Hepatocyte (in vitro differentiated cells): ENCODE results near the gene NSMCE1. TPM values are rescaled to one million over a fixed set of nuclear protein-coding genes. Genes with fewer than 3 reads are reported as not detected.

ENCODE experiments used
- DNase-seq: peaks from one replicate; pipeline ENCODE4 v3.0.0-alpha.2; 2016; ENCODE audit warnings: low spot score
- H2AFZ ChIP-seq: fragments of 200-600 bp; sonication (generic); 2 replicates; pipeline ENCODE4 v1.6.0; 2016; ENCODE audit warnings: antibody characterized with exemption, mild to moderate bottlenecking
- H3K27ac ChIP-seq: fragments of 200-600 bp; sonication (generic); 2 replicates; pipeline ENCODE4 v1.5.1; 2016; ENCODE audit warnings: mild to moderate bottlenecking
- H3K27me3 ChIP-seq: fragments of 200-600 bp; sonication (generic); 2 replicates; pipeline ENCODE4 v1.6.1; 2016
- H3K36me3 ChIP-seq: fragments of 200-600 bp; sonication (generic); replicated peaks from 2 replicates; pipeline ENCODE4 v1.5.1; 2016; ENCODE audit warnings: low read depth; ENCODE audit not compliant: insufficient read depth
- H3K4me1 ChIP-seq: fragments of 200-600 bp; sonication (generic); 2 replicates; pipeline ENCODE4 v1.5.1; 2016; ENCODE audit warnings: mild to moderate bottlenecking, moderate library complexity; ENCODE audit not compliant: insufficient read depth
- H3K4me2 ChIP-seq: fragments of 200-600 bp; sonication (generic); 2 replicates; pipeline ENCODE4 v1.6.0; 2016
- H3K4me3 ChIP-seq: fragments of 200-600 bp; sonication (generic); 2 replicates; pipeline ENCODE4 v1.5.1; 2016; ENCODE audit warnings: mild to moderate bottlenecking
- H3K79me2 ChIP-seq: fragments of 200-600 bp; sonication (generic); 2 replicates; pipeline ENCODE4 v1.6.0; 2017; ENCODE audit warnings: mild to moderate bottlenecking
- H3K9me2 ChIP-seq: fragments of 200-600 bp; sonication (generic); replicated peaks from 2 replicates; pipeline ENCODE4 v1.6.0; 2017; ENCODE audit warnings: mild to moderate bottlenecking; ENCODE audit not compliant: insufficient read depth
- H3K9me3 ChIP-seq: fragments of 200-600 bp; sonication (generic); 2 replicates; pipeline ENCODE4 v1.5.1; 2016; ENCODE audit warnings: low read depth, mild to moderate bottlenecking
- H4K20me1 ChIP-seq: fragments of 200-600 bp; sonication (generic); 2 replicates; pipeline ENCODE4 v1.6.0; 2016; ENCODE audit warnings: mild to moderate bottlenecking; ENCODE audit not compliant: insufficient read depth, poor library complexity, severe bottlenecking
- CTCF ChIP-seq: fragments of 200-600 bp; sonication (generic); IDR thresholded peaks from 2 replicates; pipeline ENCODE4 v1.5.1; 2016; ENCODE audit warnings: antibody characterized with exemption, mild to moderate bottlenecking; ENCODE audit not compliant: poor library complexity
- EZH2 ChIP-seq: fragments of 200-600 bp; sonication (generic); IDR thresholded peaks from 2 replicates; pipeline ENCODE4 v1.6.1; 2016; ENCODE audit warnings: antibody characterized with exemption, mild to moderate bottlenecking, borderline replicate concordance
- EZH2phosphoT487 ChIP-seq: fragments of 200-600 bp; sonication (generic); IDR thresholded peaks from one replicate; pipeline ENCODE4 v1.6.1; 2018; ENCODE audit warnings: antibody characterized with exemption, mild to moderate bottlenecking, low read depth, moderate library complexity; ENCODE audit not compliant: unreplicated experiment, severe bottlenecking
- WGBS: methylation state at CpG from one replicate; pipeline ENCODE4 v1.1.6; 2016; ENCODE audit warnings: low lambda C conversion rate; ENCODE audit errors: missing lambda C conversion rate; 5-methylcytosine and 5-hydroxymethylcytosine counted together
- polyA plus RNA-seq: library from polyadenylated mRNA; unstranded; fragments of >200 nt; fragmentation: Nextera tagmentation; extraction: Ambion mirVana; gene quantifications from 2 replicates; pipeline ENCODE4 v1.2.1, GENCODE V29; 2016
- total RNA-seq: library from RNA; depleted of rRNA; stranded (reverse); fragments of >200 nt; gene quantifications from 2 replicates; pipeline ENCODE4 v1.2.3, GENCODE V29; 2014

Gene NSMCE1
- total and polyA plus RNA-seq, 2 experiments from 2014 or later = 35.0 to 58.2 TPM

- no peak overlapping the region for H3K4me2 ChIP-seq
- peaks cover 4% of the 10 kb centered on the region for H3K4me1 ChIP-seq
- no peaks in the 10 kb centered on the region for H3K9me3 ChIP-seq
- H3K79me2 ChIP-seq = no peaks in the 10 kb centered on the region
- no peak overlapping the region for H2AFZ ChIP-seq
- WGBS = 81% methylated on average over 22 of the region's 22 CpGs
- peak; percentile 8 for DNase-seq
- no peaks in the 10 kb centered on the region for H4K20me1 ChIP-seq
- TF ChIP-seq CTCF (no peak), EZH2 (no peak), EZH2phosphoT487 (no peak)
- H3K27me3 ChIP-seq = no peaks in the 10 kb centered on the region
- peak overlapping the region; percentile 8 for H3K27ac ChIP-seq
- no peaks in the 10 kb centered on the region for H3K9me2 ChIP-seq
- H3K36me3 ChIP-seq = no peaks in the 10 kb centered on the region
- no peak overlapping the region for H3K4me3 ChIP-seq
Observed at GRCh38 chr16:27237219-27238015, 31.2 kb downstream of the NSMCE1 start.

GRCh38 chr16:27236635-27237218, 31.8 kb downstream of the NSMCE1 start:
- Histone ChIP-seq H3K4me2 (no peak overlapping the region), H2AFZ (no peak overlapping the region), H3K27ac (peak overlapping the region; percentile 8), H4K20me1 (no peaks in the 10 kb centered on the region), H3K27me3 (no peaks in the 10 kb centered on the region), H3K36me3 (no peaks in the 10 kb centered on the region), H3K79me2 (no peaks in the 10 kb centered on the region), H3K9me2 (no peaks in the 10 kb centered on the region), H3K9me3 (no peaks in the 10 kb centered on the region), H3K4me1 (no peaks in the 10 kb centered on the region), H3K4me3 (no peak overlapping the region)
- no peak for TF ChIP-seq EZH2
- no peak for TF ChIP-seq CTCF
- no peak for TF ChIP-seq EZH2phosphoT487
- DNase-seq = no peak
- 82% methylated on average over 8 of the region's 8 CpGs for WGBS

GRCh38 chr16:27235938-27236245, 32.7 kb downstream of the NSMCE1 start:
- H3K27me3 ChIP-seq = no peaks in the 10 kb centered on the region
- no peak overlapping the region for H3K4me3 ChIP-seq
- no peaks in the 10 kb centered on the region for H3K9me2 ChIP-seq
- H2AFZ ChIP-seq = no peak overlapping the region
- H4K20me1 ChIP-seq = no peaks in the 10 kb centered on the region
- no peaks in the 10 kb centered on the region for H3K79me2 ChIP-seq
- 96% methylated on average over 8 of the region's 8 CpGs for WGBS
- no peak overlapping the region for H3K4me2 ChIP-seq
- DNase-seq = no peak
- peak overlapping the region; percentile 68 for H3K27ac ChIP-seq
- no peak for TF ChIP-seq EZH2
- no peak for TF ChIP-seq EZH2phosphoT487
- no peak for TF ChIP-seq CTCF
- H3K9me3 ChIP-seq = no peaks in the 10 kb centered on the region
- H3K36me3 ChIP-seq = no peaks in the 10 kb centered on the region
- no peaks in the 10 kb centered on the region for H3K4me1 ChIP-seq
